Measurements from ENCODE around the gene MACROD2.

The MACROD2 gene

GRCh38 chr20:14783766-14784165 lies 788.5 kb downstream of the MACROD2 start:
- DNase-seq (ENCODE audit: insufficient read length, low spot score) (no peak), FAIRE-seq (no peak)
- TF ChIP-seq, protein P1, sequence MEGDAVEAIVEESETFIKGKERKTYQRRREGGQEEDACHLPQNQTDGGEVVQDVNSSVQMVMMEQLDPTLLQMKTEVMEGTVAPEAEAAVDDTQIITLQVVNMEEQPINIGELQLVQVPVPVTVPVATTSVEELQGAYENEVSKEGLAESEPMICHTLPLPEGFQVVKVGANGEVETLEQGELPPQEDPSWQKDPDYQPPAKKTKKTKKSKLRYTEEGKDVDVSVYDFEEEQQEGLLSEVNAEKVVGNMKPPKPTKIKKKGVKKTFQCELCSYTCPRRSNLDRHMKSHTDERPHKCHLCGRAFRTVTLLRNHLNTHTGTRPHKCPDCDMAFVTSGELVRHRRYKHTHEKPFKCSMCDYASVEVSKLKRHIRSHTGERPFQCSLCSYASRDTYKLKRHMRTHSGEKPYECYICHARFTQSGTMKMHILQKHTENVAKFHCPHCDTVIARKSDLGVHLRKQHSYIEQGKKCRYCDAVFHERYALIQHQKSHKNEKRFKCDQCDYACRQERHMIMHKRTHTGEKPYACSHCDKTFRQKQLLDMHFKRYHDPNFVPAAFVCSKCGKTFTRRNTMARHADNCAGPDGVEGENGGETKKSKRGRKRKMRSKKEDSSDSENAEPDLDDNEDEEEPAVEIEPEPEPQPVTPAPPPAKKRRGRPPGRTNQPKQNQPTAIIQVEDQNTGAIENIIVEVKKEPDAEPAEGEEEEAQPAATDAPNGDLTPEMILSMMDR (IDR thresholded peaks at IDR 0.05; ENCODE audit: insufficient read depth, missing control alignments) = no peak

DNA sequence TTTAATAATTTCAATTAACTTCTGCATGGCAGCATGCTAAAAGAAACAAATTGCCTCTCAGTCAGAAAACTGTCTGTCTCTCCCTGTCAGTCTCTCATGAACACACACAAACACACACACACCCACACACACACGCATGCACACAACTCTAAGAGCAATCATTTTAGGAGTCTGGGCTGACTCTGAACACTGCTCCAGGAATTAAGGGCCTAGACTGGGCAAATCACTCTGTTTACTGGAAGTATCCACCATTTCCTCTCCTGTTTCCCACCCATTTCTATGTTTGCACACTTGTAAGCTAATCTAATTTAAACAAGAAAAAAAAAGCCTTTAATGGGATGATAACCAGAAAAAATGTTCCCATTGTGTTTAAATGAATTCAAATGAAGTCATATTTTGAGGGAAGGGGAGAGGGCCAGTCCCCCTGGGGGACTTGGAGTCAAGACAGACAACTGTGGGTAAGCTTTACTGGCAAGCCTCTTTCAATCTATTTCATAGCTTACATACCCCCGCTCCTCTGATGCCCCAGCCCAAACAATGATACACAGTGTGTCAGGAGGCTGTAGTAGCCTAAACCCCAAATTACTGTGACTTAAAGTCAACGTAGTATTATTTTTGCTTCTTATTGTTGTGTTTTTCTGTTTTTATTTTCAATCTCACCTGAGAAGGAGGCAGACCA lies 789.9 kb downstream of the MACROD2 start:
- TF ChIP-seq, protein P1 (IDR thresholded peaks at IDR 0.05; ENCODE audit: insufficient read depth, missing control alignments) = no peak
- FAIRE-seq (no peak), DNase-seq (ENCODE audit: insufficient read length, low spot score) (no peak)

GRCh38 chr20:14790190-14790589 lies 794.9 kb downstream of the MACROD2 start:
- FAIRE-seq (no peak), DNase-seq (ENCODE audit: insufficient read length, low spot score) (no peak)
- TF ChIP-seq, protein P1 (IDR thresholded peaks at IDR 0.05; ENCODE audit: insufficient read depth, missing control alignments) = no peak

DNA sequence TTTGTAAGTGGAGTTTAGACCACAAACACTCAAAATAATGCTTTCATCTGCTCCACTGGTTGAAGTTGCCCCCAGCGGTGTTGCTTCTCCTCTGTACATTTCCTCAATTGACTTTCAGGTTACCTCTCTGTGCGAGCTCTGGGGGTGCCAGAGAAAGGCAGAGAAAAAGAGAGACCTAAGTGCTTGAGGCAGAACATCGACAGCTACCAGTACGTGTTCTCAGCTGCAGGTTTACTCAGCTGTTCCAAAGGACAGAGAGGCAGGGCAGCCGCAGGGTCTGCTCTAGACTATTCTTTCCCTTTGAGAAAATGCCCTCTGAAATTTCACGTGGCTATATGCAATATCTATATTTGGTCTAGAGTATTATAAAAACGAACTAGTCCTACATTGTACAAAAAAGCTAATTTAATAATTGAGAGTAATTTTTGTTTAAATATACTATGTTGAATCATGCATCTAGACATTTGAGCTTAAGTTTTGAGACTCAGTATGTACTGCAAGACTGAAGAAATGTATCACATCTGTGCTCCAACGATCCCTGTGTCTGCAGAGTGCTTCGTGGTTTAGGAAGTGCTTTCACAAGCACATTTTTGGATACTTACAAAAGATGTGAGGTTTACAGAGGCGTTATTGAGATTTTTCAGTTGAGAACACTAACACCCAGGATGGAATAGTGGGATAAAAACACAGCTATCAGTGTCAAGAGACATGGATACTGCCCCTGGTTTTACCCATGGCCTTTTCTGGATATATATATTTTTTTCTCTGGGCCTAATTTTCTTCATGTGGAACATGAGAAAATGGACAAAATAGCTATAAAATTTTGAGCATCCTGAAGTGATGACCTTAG lies 795.7 kb downstream of the MACROD2 start:
- no peak for FAIRE-seq

GRCh38 chr20:14792915-14793314 lies 797.6 kb downstream of the MACROD2 start:
- TF ChIP-seq, protein P1 (IDR thresholded peaks at IDR 0.05; ENCODE audit: insufficient read depth, missing control alignments) = no peak
- DNase-seq (ENCODE audit: insufficient read length, low spot score) (no peak), FAIRE-seq (no peak)

More for the DNA sequence above, 795.7 kb downstream of the MACROD2 start:
- TF ChIP-seq, protein P1 (IDR thresholded peaks at IDR 0.05; ENCODE audit: insufficient read depth, missing control alignments) = no peak
- no peak for DNase-seq (ENCODE audit: insufficient read length, low spot score)

- FAIRE-seq = no peak
- no peak for DNase-seq (ENCODE audit: insufficient read length, low spot score)
- TF ChIP-seq, protein P1 (IDR thresholded peaks at IDR 0.05; ENCODE audit: insufficient read depth, missing control alignments) = no peak
Observed at GRCh38 chr20:14799545-14800216, 804.4 kb downstream of the MACROD2 start.

Data from D721Med (cell line).